ENCODE data around the gene GPBP1L1.

DNA sequence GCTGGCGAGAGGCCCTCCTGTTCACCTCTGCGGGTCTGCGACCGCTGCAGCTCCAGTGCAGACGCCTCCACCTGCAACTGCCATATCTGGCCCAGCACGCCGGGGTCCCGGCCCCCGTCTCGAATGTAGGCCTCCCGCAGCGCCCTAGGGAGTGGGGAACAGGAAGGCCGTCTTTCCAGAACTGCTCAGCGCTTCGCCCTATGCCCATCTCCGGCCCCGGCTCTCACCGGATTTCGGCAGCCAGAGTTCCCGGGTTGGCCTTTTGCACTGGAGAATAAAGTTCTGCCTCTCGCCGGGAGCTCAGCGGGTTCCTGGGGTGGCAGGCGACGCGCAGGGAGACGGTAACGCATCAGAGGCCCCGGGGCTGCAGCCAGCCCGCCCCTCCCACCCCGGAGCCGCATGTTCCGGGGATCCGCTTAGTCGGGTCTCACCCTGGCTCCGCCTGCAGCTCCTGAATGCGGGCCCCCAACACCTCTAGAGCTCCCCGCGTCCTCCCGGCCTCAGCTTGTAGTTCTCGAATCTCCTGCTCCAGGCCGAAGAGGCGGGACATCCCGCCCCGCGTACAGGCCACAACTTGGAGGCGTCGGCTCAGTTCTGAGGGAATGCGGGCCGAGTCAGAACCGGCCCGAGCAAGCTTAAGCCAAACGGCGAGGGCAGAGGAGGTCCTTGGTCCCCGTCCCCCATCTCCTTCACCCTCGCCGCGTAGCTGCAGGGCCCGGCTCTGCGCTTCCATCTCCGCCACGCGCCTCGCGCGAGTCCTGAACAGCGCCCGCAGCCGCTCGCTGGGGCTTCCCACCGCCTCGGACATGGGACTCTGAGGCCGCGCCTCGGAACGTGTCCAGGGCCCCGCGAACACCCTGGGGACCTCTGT is 63.6 kb downstream of the GPBP1L1 start:
- TF ChIP-seq, protein P1, sequence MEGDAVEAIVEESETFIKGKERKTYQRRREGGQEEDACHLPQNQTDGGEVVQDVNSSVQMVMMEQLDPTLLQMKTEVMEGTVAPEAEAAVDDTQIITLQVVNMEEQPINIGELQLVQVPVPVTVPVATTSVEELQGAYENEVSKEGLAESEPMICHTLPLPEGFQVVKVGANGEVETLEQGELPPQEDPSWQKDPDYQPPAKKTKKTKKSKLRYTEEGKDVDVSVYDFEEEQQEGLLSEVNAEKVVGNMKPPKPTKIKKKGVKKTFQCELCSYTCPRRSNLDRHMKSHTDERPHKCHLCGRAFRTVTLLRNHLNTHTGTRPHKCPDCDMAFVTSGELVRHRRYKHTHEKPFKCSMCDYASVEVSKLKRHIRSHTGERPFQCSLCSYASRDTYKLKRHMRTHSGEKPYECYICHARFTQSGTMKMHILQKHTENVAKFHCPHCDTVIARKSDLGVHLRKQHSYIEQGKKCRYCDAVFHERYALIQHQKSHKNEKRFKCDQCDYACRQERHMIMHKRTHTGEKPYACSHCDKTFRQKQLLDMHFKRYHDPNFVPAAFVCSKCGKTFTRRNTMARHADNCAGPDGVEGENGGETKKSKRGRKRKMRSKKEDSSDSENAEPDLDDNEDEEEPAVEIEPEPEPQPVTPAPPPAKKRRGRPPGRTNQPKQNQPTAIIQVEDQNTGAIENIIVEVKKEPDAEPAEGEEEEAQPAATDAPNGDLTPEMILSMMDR (conservative IDR thresholded peaks at IDR 0.05; ENCODE audit: low read depth, low read length), result no peak
- no peak for TF ChIP-seq MAFK (IDR thresholded peaks at IDR 0.05; ENCODE audit: low read depth, low read length)
- TF ChIP-seq CHD1 (IDR thresholded peaks at IDR 0.05; ENCODE audit: low read depth, low read length), result no peak
- TF ChIP-seq, protein P2, sequence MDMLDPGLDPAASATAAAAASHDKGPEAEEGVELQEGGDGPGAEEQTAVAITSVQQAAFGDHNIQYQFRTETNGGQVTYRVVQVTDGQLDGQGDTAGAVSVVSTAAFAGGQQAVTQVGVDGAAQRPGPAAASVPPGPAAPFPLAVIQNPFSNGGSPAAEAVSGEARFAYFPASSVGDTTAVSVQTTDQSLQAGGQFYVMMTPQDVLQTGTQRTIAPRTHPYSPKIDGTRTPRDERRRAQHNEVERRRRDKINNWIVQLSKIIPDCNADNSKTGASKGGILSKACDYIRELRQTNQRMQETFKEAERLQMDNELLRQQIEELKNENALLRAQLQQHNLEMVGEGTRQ (IDR thresholded peaks at IDR 0.05; ENCODE audit: low read depth, low read length), result no peak
- no peak for TF ChIP-seq RAD21 (IDR thresholded peaks at IDR 0.05; ENCODE audit: low read length)
- no peak for TF ChIP-seq FOS (IDR thresholded peaks at IDR 0.05; ENCODE audit: low read depth, low read length)
- TF ChIP-seq POLR2A (IDR thresholded peaks at IDR 0.05; ENCODE audit: low read depth, low read length), result no peak
- no peak for TF ChIP-seq RFX5 (IDR thresholded peaks at IDR 0.05; ENCODE audit: low read depth, low read length)
- TF ChIP-seq RCOR1 (IDR thresholded peaks at IDR 0.05; ENCODE audit: insufficient replicate concordance, low read length), result no peak
- no peak for TF ChIP-seq BHLHE40 (IDR thresholded peaks at IDR 0.05; ENCODE audit: low read depth, low read length)
